ENCODE data around the gene MIX23. TPM values are rescaled to one million over a fixed set of nuclear protein-coding genes. Genes with fewer than 3 reads are reported as not detected.

MIX23 gene
- total RNA-seq, 1 experiment from 2014 or later, result 85.2 TPM

- BruUV-seq (replicated peaks), result no TSS peak
- Histone ChIP-seq H3K27me3 (replicated peaks; ENCODE audit: control insufficient read depth, insufficient read depth, low read length) (no peaks in the 10 kb centered on the region), H3K36me3 (ENCODE audit: control insufficient read depth, insufficient read depth, low read length) (peaks cover 3% of the 10 kb centered on the region), H3K4me3 (ENCODE audit: low read depth, low read length) (no peak overlapping the region), H3K9me3 (no peaks in the 10 kb centered on the region), H3K4me1 (no peaks in the 10 kb centered on the region)
- Mint-ChIP-seq H3K27ac (ENCODE audit: unreplicated experiment) (no peak overlapping the region), H3K36me3 (ENCODE audit: insufficient read depth, unreplicated experiment) (peaks cover 26% of the 10 kb centered on the region), H3K4me1 (ENCODE audit: low read depth, unreplicated experiment) (no peaks in the 10 kb centered on the region), H3K27me3 (ENCODE audit: insufficient read depth, unreplicated experiment) (no peaks in the 10 kb centered on the region), H3K4me3 (ENCODE audit: unreplicated experiment) (no peak overlapping the region), H3K9me3 (ENCODE audit: unreplicated experiment) (no peaks in the 10 kb centered on the region)
- CTCF ChIA-PET, result interaction anchor here (0.6 to 1.3 kb wide), 3 partner anchors 30 to 807 kb away, joined by 3 to 5 read pairs (median 4); partner anchors contain the start of gene FAM162A
- TF ChIP-seq, protein P1, sequence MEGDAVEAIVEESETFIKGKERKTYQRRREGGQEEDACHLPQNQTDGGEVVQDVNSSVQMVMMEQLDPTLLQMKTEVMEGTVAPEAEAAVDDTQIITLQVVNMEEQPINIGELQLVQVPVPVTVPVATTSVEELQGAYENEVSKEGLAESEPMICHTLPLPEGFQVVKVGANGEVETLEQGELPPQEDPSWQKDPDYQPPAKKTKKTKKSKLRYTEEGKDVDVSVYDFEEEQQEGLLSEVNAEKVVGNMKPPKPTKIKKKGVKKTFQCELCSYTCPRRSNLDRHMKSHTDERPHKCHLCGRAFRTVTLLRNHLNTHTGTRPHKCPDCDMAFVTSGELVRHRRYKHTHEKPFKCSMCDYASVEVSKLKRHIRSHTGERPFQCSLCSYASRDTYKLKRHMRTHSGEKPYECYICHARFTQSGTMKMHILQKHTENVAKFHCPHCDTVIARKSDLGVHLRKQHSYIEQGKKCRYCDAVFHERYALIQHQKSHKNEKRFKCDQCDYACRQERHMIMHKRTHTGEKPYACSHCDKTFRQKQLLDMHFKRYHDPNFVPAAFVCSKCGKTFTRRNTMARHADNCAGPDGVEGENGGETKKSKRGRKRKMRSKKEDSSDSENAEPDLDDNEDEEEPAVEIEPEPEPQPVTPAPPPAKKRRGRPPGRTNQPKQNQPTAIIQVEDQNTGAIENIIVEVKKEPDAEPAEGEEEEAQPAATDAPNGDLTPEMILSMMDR (IDR thresholded peaks at IDR 0.05; ENCODE audit: insufficient read depth in 1 of 2, low read depth in 1 of 2, low read length in 1 of 2, severe bottlenecking in 1 of 2, unreplicated experiment in 1 of 2), result no peak
- intact Hi-C loops (cut with micrococcal nuclease; ENCODE audit: unreplicated experiment), result no loop called here
- POLR2A ChIA-PET, result no interaction called here
- DNase-seq, result no peak
Measured at GRCh38 chr3:122353893-122354401, 29.1 kb downstream of the MIX23 start.

DNA sequence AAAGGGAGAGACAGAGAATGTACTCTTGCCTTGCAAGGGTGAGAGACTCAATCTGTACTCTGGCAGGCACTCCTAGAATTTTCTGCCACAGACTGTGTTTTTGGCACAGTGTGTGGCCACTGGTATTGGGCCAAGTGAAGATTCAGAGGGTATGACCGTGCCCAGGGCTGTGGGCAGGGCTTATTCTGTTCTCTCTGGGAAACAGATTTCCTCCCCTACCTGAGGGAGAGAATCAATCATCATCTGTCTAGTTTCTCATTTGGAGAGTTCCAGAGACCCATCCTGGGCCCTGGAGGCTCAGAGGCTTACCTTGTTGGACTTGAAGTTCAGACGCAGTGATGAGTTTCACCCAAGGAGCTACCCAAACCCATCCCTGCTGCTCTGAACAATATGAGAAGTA is 29.8 kb downstream of the MIX23 start:
- POLR2A ChIA-PET, result no interaction called here
- H3K36me3 Mint-ChIP-seq (ENCODE audit: insufficient read depth, unreplicated experiment), result peaks cover 19% of the 10 kb centered on the region
- no peak overlapping the region for H3K4me3 Mint-ChIP-seq (ENCODE audit: unreplicated experiment)

DNA sequence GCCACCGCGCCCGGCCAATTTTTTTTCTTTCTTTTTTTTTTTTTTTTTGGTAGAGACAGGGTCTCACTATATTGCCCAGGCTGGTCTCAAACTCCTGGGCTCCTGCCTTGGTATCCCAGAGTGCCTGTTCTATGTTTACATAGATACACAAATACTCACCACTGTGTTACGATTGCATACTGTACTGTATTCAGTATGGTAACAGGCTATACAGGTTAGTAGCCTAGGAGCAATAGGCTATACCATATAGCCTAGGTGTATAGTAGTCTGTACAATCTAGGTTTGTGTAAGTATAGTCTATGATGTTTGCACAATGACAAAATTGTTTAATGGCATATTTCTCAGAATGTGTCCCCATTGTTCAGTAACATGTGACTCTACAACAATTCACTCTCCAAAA is 31.4 kb downstream of the MIX23 start:
- Histone ChIP-seq H3K4me3 (ENCODE audit: low read depth, low read length) (no peak overlapping the region), H3K4me1 (no peaks in the 10 kb centered on the region), H3K9me3 (no peaks in the 10 kb centered on the region; the same call in 1 of the 2 replicates), H3K36me3 (ENCODE audit: control insufficient read depth, insufficient read depth, low read length) (no peaks in the 10 kb centered on the region), H3K27me3 (replicated peaks; ENCODE audit: control insufficient read depth, insufficient read depth, low read length) (no peaks in the 10 kb centered on the region)
- ChIA-PET CTCF (no interaction called here), POLR2A (interaction anchor here (0.7 kb wide), 1 partner anchor 16 kb away, joined by 7 read pairs; no protein-coding TSS in a partner anchor)
- BruUV-seq (replicated peaks), result no TSS peak
- no peaks in the 10 kb centered on the region for H3K27me3 Mint-ChIP-seq (ENCODE audit: insufficient read depth, unreplicated experiment)
- peaks cover 9% of the 10 kb centered on the region for H3K9me3 Mint-ChIP-seq (ENCODE audit: unreplicated experiment)
- H3K36me3 Mint-ChIP-seq (ENCODE audit: insufficient read depth, unreplicated experiment), result peaks cover 6% of the 10 kb centered on the region
- H3K27ac Mint-ChIP-seq (ENCODE audit: unreplicated experiment), result no peak overlapping the region
- H3K4me3 Mint-ChIP-seq (ENCODE audit: unreplicated experiment), result no peak overlapping the region
- no peaks in the 10 kb centered on the region for H3K4me1 Mint-ChIP-seq (ENCODE audit: low read depth, unreplicated experiment)
- intact Hi-C loops (cut with micrococcal nuclease; ENCODE audit: unreplicated experiment), result no loop called here
- TF ChIP-seq, protein P1 (IDR thresholded peaks at IDR 0.05; ENCODE audit: insufficient read depth in 1 of 2, low read depth in 1 of 2, low read length in 1 of 2, severe bottlenecking in 1 of 2, unreplicated experiment in 1 of 2), result no peak
- DNase-seq, result no peak

More for the DNA sequence above, 29.8 kb downstream of the MIX23 start:
- peaks cover under 1% of the 10 kb centered on the region for H3K9me3 Mint-ChIP-seq (ENCODE audit: unreplicated experiment)
- DNase-seq, result no peak
- no peak overlapping the region for H3K27ac Mint-ChIP-seq (ENCODE audit: unreplicated experiment)
- H3K27me3 Mint-ChIP-seq (ENCODE audit: insufficient read depth, unreplicated experiment), result no peaks in the 10 kb centered on the region
- Histone ChIP-seq H3K4me1 (no peaks in the 10 kb centered on the region), H3K9me3 (no peaks in the 10 kb centered on the region), H3K27me3 (replicated peaks; ENCODE audit: control insufficient read depth, insufficient read depth, low read length) (no peaks in the 10 kb centered on the region), H3K36me3 (ENCODE audit: control insufficient read depth, insufficient read depth, low read length) (peaks cover 2% of the 10 kb centered on the region; the same call in 1 of the 2 replicates), H3K4me3 (ENCODE audit: low read depth, low read length) (no peak overlapping the region)
- TF ChIP-seq, protein P1 (IDR thresholded peaks at IDR 0.05; ENCODE audit: insufficient read depth in 1 of 2, low read depth in 1 of 2, low read length in 1 of 2, severe bottlenecking in 1 of 2, unreplicated experiment in 1 of 2), result no peak
- CTCF ChIA-PET, result interaction anchor here (0.8 to 1.3 kb wide), 2 partner anchors 31 to 47 kb away, joined by 4 to 5 read pairs; partner anchors contain the start of gene FAM162A
- BruUV-seq (replicated peaks), result no TSS peak
- H3K4me1 Mint-ChIP-seq (ENCODE audit: low read depth, unreplicated experiment), result no peaks in the 10 kb centered on the region
- intact Hi-C loops (cut with micrococcal nuclease; ENCODE audit: unreplicated experiment), result no loop called here

Measured in Caco-2 (cell line).